IPS DF 4.7 (cell line): ENCODE results near the gene CTSW.
"Not testable (repeated sequence)": the region's sequence is repeated elsewhere in the genome, so short reads cannot be mapped to it uniquely, and the experiment has no call there.

Experiments used
- DNase-seq: peaks from one replicate; pipeline ENCODE4 v3.0.0-alpha.2; 2013; ENCODE audit warnings: low spot score; ENCODE audit errors: extremely low read depth

Gene CTSW

GRCh38 chr11:65885808-65886536 lies 6.3 kb downstream of the CTSW start:
- DNase-seq: no peak

DNA sequence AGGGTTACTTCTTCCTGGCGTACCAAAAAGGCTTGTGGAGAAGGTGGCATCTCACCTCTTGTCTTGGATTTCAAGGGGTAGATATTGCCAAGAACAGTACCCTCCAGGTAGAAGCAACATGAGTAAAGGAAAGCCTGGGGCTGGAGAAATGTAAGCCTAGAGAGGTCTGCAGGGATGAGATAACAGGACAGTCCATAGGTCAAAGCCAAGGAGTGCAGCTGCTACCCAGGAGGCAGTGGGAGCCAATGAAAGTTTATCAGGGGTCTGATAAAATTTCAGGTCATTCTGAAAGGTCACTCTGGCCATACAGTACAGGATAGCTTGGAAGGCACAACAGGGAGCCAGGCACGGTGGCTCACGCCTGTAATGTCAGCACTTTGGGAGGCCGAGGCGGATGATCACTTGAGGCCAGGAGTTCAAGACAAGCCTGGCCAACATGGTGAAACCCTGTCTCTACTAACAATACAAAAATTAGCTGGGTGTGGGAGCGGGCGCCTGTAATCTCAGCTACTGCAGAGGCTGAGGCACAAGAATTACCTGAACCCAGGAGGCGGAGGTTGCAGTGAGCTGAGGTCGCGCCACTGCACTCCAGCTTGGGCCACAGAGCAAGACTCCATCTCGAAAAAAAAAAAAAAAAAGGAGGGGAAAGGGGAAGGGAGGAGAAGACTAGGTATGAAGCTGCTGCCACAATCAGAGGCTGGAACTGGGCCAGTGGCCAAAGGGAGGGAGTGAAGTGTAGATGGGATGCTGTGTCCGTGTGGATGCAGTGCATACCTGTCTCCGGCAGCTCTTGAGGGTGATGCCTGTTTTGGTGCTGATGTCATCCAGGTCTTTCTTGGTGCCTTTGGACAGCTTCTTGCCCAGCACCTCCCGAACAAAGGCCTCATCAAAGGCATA lies 7.4 kb downstream of the CTSW start:
- DNase-seq: no peak

DNA sequence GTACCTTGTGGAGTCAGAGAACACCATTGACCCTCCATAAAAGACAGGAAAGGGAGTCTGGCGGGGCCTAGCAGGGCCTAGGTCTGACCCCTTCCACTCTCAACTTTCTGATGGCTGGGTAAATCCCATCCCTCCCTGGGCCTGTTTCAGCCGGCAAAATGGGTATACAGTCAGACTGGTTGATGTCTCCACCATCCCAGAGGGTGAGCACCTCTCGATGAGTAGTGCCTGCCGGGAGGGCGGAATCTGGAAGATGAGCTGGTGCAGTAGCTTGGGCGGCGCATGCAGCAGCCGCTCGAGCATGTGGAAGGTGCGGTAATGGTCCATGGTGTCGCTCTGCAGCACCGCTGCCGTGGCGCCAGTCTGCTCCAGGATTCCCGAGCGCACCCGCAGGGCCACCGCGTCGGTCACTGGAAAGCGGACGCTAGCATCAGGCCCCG lies 8.1 kb downstream of the CTSW start:
- no peak for DNase-seq

- DNase-seq: no peak
These were observed 8.7 kb downstream of the CTSW start, which contains the start of gene FIBP for GRCh38 chr11:65888163-65888814. FIBP (minus strand) TSS chr11:65888471; CDS start chr11:65888418, 53 bp downstream.

DNA sequence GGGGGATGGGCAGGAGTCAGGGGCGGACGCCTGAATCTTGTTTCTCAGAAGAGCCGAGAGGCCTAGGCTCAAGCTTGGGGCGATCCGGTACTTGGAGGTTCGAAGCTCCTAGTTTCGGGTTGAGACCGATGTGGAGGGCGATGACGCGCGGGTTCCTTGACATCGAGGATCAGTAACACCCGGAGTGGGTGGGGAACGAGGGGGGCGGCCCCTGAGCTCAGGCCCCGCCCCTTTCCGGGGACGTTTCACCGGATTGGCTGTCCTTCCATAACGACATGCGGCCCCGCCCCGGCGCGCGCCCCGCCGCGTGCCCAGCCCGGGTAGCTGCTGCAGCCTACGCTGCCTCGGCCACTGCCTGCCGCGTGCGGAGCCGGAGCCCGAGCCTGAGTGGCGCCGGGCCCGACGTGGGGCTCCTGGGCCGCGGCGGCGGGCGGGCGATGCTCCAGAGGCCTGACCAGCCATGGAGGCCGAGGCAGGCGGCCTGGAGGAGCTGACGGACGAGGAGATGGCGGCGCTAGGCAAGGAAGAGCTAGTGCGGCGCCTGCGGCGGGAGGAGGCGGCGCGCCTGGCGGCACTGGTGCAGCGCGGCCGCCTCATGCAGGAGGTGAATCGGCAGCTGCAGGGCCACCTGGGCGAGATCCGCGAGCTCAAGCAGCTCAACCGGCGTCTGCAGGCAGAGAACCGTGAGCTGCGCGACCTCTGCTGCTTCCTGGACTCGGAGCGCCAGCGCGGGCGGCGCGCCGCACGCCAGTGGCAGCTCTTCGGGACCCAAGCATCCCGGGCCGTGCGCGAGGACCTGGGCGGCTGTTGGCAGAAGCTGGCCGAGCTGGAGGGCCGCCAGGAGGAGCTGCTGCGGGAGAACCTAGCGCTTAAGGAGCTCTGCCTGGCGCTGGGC lies 10.9 kb downstream of the CTSW start, which contains the start of gene CCDC85B:
TSS of gene CCDC85B (plus strand) at position 350 of the 895 bp plus-strand sequence. CDS start at position 461, 111 bp downstream.
- DNase-seq: no peak

DNA sequence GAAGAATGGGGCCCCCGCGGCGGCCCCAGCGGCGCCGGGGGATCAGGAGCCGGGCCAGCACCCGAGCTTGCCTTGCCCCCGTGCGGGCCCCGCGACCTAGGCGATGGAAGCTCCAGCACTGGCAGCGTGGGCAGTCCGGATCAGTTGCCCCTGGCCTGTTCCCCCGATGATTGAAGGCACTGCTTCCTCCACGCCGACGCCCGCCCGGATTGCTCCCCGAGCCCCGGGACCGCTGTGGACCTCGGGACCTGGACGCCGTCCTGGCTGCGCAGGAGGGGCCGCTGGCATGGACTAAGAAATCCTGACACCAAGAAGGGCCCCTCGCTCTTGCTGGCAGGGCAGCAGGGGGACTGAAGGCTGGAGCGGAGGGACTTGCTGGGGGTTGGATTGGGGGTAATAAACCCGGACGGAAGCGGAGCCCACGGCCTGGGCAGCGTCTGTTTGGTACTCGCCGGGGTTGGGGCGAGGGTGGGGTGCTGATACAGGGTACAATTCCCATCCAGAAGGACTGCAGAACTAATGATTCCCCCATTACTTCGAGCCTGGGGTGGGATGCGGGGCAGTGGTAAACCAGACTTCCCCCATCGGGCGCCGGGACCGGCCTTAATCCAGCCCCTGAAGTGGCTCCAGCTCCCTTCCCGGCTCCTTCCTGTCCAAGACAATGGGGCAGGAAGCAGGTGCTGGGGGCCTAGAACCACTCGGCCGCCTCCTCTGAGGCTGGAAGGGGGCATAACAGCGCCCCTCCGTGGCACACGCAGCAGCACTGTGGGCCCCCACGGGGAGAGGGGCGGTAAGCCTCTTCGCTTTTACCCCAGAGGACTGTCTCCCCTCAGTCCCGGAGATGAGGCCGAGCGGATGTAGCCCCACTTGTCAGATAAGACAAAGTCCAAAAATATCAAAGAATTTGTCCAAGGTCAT lies 11.8 kb downstream of the CTSW start:
- no peak for DNase-seq

DNA sequence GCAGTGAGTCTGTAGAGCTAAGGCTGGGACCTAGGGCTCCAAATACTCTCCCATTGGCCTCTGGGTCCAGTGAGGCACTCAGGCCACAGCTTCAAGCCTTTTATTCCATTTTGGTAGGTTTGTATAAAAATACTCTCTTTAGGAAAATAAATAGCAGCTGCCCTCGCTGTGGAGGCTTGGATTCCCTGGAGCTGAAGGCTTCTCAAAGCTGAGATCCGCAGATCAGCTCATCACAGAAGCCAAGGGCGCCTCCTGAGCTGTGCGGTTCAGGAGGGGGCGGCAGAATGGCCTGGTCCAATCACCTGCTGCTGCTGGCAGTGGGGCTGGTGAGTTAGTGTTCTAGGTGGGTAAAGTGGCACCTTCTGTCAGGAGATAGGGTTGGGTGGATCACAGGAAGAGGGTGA lies 12.5 kb downstream of the CTSW start:
- not testable (repeated sequence) for DNase-seq

GRCh38 chr11:65892661-65893317 lies 13.2 kb downstream of the CTSW start:
- DNase-seq: no peak

GRCh38 chr11:65894034-65894591 lies 14.5 kb downstream of the CTSW start:
- DNase-seq: no peak

- DNase-seq: no peak
These were observed 15.9 kb downstream of the CTSW start for GRCh38 chr11:65895482-65895981.

DNA sequence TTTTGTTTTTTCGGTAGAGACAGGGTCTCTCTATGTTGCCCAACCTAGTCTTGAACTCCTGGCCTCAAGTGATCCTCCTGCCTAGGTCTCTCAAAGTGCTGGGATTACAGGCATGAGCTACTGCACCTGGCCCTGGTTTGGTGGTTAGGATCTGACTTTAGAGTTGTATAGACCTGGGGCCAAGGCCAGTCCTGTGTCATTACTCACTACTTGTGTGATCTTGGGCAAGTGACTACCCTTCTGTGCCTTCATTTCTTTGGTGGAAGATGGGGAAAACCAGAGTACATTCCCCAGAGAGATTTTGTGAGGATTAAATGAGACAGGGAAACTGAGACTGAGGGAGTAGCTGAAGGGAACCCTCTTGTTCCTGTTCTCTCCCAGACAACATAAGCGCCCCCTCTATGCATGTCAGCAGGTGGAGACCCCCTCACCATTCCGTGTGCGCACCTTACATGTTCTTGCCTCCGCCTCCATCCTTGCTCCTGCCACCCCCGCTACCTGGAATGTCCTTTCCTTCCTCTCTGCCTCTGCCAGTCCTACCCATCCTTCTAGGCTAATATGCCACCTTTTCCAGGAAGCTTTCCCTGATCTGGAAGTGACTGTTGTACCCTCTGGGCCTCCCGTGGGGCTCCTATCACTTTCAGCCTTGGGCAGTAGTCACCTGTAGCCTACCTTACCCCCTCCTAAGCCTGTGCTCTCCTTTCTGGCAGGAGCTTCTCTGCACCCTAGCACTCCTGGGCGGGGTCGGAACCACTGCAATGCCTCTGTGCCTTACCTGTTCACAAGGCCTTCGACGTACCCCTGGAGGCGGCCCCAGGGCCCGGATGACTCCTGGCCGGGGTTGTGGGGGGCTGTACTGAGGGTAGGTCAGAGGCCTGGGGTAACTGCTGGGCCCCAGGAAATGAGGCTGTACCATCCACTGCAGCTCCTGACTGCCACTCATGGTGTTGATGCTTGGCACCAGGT lies 16.7 kb downstream of the CTSW start:
- DNase-seq: no peak

DNA sequence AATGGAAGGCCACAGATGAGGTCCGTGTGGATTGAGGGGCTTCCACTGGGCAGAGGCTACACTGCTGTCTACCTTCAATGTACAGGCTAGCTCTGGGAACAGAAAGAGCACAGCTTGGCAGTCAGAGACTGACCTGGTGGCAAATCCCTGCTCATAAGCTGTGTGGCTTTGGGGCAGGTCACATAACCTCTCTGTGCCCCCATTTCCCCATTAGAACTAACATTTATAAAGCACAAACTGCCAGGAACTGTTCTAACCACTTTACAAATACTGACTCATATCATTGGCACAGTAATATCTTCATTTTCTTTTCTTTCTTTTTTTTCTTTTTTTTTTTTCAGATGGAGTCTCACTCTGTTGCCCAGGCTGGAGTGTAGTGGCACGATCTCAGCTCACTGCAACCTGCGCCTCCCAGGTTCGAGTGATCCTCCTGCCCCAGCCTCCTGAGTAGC lies 17.4 kb downstream of the CTSW start:
- DNase-seq: no peak

DNA sequence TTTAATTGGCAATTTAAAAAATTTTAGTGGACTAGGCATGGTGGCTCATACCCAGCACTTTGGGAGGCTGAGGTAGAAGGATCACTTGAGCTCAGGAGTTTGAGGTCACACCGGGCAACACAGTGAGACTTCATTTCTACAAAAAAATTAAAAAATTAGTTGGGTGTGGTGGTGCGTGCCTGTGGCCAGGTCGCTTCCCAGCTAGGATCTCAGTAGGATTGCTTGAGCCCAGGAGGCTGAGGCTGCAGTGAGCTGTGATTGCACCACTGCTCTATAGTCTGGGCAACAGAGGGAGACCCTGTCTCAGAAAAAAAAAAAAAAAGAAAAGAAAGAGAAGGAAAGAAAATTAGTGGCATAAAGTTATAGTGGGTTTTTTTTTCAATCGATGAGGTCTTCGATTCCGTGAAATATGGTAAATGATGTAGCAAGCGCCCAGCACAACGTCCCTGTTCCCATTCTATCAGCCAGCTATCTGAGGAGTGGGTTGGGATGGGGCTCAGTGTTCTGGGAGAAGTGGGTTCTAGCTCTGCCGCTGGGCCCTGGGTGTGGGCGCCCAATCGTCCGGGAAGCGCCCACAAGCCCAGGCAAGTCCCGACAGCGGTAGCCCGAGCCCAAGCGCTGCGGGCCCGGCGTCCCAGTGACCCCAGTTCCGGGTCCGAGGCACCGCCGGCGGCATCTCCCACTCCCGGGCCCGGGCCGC lies 19.2 kb downstream of the CTSW start:
- no peak for DNase-seq

GRCh38 chr11:65899356-65900124 lies 19.9 kb downstream of the CTSW start:
- DNase-seq: no peak

- no peak for DNase-seq
These were observed 20.7 kb downstream of the CTSW start, which contains the start of gene FOSL1 for GRCh38 chr11:65900125-65900898. FOSL1 (minus strand) TSS chr11:65900388; CDS start chr11:65900339, 49 bp downstream.
